HG03159 (cell line): Measurements from ENCODE around the gene THSD1.
"Not testable (repeated sequence)": the region's sequence is repeated elsewhere in the genome, so short reads cannot be mapped to it uniquely, and the experiment has no call there.

Experiments used
- ATAC-seq: cut with Tn5 transposase; IDR thresholded peaks from one replicate; pipeline ENCODE4 v1.9.1; 2021; ENCODE audit warnings: mild to moderate bottlenecking, moderate library complexity; ENCODE audit not compliant: unreplicated experiment

Gene THSD1

DNA sequence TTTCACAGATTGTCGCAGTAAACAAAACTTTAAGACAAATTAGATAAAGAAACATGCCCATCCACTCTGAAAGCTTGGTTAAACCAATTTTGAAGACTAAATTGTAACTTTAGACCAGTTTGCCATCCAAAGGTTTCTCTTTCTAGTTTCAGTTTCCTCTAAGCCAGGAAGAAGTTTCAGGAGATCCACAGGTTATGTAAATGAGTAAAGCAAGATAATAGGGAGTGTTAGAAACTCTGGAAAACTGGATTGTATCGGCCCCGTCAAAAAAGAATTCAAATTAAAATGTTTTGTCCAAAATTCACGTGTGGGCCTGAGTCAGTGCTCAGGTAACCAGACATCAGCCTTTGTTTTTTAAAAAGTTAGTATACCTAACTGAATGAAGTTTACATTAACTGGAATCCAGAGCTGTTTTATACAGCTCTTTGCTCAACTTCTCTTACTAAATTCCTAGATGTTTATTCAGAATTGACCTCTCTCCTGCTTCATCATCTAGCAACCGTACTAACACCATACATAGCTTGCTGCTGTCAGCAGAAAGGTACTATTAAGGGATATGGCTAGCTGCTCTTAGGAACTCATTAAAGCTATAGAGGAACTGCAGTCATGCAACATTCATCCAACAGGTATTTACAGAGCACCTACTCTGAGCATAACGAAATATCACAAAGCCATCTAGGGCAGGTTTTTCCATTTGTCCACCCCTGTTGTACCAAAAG lies 43.6 kb downstream of the THSD1 start:
- not testable (repeated sequence) for ATAC-seq

DNA sequence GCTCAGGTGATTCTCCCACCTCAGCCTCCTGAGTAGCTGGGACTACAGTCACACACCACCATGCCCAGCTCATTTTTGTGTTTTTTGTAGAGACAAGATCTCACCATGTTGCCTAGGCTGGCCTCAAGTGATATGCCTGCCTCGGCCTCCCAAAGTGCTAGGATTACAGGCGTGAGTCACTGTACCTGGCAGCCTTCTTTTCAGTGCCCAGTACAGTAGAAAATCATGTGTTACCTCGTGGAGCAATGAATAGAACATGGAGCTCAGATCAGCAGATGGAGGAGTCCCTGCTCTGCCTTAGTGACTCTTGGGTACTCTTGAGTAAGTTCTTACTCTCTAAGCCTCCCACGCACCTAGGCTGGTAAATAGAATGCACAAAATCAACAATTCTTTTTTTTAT lies 44.7 kb downstream of the THSD1 start:
- no peak for ATAC-seq

DNA sequence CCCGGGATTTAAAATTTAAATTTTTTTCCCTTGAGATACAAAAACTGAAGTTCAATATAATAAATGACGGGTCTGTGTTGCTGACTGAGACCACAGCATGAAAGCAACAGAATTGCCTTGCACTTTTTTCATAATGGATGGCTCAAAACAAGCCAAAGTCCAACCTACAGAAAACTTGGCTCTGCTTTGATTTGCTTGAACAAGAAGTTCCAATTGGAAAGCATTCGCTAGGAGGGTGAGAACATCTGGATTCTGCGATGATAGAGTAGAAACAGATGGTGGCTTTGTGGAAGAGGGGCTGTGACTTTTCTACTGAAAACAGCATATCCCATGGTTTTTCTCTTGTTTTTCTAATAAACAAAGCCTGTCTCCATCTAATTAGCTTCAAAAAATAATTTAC lies 46.4 kb downstream of the THSD1 start:
- no peak for ATAC-seq

DNA sequence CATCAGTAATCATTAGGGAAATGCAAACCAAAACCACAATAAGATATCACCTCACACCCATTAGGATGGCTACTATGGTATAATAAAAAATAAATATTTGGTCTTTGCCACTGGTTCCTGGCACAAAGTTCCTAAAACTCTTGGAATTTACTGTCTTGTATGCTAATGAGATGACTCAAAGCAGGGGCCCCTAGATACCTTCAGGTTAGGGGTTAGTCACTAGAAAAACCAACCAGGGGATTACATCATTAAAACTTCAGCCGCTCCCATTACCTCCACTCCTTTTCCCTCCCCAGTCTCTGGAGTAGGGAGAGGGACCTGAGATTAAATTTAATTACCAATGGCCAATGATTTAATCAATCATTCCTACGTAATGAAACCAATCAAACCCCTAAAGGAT lies 49.6 kb downstream of the THSD1 start:
- ATAC-seq: no peak

DNA sequence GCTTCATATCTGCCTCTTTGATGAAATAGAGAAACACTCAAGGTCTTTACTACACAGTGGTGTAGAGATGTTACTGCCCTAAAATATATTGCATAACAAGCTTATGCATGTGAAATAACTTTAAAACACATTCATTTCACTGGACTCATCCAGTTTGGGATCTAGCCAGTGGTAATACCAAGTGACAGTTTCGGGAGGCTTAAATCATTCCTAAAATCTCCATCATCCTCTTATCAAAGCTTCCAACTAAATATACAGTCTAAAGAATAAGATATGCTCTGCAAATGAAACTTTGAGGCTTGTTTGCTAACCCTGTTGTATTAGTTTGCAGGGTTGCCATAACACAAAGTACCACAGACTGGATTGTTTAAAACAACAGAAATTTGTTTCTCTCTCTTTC lies 52.8 kb downstream of the THSD1 start:
- ATAC-seq: no peak

DNA sequence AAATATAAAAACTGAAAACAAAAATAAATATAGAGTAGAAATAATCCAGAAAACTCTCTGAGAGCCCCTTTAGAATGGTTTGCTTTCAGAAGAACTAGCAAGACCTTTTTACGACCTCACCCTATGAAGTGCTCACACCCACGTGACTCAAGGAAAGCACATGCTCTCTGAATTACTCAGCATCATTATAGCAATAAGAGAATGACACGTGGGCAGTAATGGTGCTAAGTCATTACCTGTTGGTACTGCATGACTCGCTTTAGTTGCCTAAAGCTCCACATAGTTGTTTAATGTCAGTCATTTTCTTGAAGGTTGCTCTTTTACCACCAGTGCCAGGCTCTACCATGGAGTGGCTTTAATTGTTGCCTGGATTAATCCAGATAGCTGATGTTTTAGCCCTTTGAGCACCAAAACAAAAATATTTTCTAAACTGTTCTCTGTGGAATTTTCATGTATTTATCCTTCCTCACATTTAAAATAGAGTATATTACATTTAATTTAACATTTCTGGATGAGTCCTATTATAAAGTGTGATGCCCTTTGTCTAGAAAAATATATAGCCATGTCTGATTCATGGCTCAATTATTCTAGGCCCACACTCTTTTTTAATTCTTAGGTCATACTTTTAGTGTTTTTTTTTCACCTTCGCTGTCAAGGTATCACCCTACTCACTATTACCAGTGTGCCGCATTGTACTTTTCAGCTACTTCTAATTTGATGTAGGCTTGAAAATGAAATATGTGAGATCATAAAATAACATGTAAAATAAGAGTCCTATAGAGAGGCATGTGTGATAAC lies 56.8 kb downstream of the THSD1 start:
- ATAC-seq: no peak

DNA sequence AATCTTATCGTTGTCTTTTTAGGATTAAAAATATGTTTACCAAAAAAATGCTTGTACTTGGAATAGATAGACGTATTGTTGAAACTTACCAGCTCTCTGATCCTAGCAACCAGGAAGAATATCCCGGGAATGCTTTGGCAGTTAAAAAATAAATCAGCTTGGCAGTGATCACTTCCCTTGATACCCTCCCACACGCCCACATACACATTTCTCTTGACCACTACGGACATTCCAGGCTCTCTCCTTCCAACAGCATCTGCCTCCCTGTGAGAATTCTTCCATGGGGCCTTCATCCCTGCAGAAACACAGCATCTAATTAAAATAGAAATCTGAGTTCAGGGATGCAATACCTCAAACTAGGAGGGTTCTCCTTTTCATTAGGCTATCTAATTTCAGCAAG lies 57.9 kb downstream of the THSD1 start:
- ATAC-seq: no peak

DNA sequence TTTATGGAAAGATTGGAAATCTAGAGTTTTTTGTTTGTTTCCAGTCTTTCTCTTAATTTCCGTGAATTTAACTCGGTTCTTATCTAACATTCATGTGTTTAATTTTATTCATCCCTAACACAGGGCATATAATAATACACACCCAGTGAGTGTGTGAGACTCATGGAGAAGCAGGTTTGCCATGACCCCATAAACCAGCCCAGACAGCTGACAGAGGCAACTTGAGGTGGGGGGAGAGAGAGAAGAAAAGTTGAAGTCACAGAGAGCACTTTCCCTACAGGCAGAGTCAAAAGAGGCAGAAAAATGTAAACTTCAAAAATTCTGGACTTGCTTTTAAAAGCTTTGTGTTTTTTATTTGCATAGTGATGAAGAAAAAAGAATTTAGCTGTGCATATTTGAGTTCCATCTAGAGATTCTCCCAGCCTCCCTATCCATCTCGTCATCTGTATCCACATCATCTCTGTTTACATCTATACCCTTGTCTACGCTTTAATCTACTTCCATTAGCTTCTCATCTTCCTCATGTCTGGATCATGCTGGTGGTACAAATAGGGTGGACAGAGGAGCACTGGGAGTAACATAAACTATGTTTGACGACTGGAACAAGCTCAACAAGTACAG lies 60.2 kb downstream of the THSD1 start:
- no peak for ATAC-seq

DNA sequence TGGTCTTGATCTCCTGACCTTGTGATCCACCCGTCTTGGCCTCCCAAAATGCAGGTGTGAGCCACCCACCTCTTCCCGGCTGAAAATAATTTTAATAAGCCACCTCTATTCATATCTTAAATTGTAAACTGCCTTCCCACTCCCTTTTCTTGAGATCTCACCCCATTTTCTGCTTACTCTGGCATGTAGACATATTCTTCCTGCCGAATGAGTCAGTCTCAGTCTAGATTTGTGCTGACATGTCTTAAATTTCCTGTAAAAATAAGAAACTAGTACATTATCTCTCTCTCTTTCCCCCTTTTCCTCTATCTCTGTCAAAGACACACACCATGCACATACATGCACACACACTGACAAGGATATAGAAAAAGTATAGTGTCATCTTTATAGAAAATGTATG lies 60.9 kb downstream of the THSD1 start:
- ATAC-seq: no peak

DNA sequence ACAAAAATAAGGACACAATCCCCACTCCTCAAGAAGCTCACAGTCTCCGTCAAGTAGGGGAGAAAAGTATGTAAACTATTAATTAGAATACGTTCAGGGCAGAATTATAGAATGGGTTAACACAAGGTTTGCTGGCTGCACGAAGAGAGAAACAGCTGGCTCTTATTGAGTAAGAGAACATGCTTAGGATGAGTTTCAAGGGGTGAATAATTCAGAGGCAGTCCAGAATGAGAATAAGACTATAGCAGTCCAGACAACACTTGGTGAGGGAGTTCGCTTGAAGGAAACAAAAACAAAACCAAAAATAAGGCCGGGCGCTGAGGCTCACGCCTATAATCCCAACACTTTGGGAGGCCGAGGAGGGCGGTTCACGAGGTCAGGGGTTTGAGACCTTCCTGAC lies 61.9 kb downstream of the THSD1 start:
- ATAC-seq: no peak

DNA sequence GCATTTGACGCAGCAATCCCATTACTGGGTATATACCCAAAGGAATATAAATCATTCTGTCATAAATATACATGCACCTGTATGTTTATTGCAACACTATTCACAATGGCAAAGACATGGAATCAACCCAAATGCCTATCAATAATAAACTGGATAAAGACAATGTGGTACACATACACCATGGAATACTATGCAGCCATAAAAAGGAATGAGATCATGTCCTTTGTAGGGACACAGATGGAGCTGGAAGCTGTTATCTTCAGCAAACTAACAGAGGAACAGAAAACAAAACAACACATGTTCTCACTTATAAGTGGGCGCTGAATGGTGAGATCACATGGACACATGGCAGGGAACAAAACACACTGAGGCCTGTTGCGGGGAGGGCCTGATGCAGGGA lies 63.8 kb downstream of the THSD1 start:
- not testable (repeated sequence) for ATAC-seq

DNA sequence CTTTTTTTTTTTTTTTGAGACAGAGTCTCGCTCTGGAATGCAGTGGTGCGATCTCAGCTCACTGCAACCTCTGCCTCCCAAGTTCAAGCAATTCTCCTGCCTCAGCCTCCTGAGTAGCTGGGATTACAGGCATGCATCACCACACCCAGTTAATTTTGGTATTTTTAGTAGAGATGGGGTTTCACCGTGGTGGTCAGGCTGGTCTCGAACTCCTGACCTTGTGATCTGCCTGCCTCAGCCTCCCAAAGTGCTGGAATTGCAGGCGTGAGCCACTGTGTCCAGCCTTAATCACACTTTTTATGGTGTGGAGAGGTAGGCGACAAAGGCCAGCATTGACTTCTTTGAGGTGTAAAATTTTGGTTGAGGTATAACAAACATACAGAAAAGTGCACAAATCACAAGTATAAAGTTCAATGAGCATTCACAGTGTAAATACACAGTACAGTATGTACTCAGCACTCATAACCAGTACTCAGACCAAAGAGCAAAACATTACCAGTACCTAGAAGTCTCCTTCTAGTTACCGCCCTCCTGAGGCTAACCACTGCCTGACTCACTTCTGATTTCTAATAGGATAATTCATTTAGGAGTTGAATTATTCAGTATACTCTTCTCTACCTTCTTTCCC lies 68.0 kb downstream of the THSD1 start:
- ATAC-seq: not testable (repeated sequence)

DNA sequence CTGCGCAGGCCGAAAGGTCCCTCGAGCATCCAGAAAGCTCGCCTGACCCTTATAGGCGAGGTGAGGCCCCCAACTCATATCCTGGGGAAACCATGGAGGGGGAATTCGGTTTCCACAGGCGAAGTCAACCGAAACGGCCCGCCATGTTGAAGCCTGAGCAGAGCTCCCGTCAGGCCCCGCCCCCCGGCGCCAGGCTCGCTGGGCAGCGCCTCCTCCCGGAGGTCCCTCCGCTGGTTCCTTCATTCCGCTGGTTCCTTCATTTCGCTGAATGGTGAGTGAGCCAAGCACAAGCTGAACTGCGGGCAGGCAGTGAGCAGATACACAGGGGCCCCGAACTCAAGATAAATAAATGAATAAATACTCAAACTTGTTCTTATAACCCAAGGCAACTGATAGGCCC lies 71.9 kb downstream of the THSD1 start:
- not testable (repeated sequence) for ATAC-seq

DNA sequence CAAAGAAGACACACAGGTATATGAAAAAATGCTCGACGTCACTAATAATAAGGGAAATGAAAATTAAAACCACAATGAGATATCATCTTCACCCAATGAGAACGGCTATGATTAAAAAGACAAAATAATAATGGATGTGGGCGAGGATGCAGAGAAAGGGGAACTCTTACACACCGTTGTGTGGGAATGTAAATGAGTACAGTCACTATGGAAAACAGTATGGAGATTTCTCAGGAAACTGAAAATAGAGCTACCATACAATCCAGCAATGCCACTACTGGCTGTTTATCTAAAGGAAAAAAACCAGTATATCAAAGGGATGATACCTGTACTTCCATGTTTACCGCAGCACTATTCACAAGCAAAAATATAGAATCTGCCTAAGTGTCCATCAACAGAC lies 74.1 kb downstream of the THSD1 start:
- not testable (repeated sequence) for ATAC-seq
